Adrenal gland (tissue), 5 donors: ENCODE data around the gene GJA4.

Experiments used
- POLR2A ChIP-seq, 2 donors: fragments of 450-650 bp; IDR thresholded peaks; one replicate each; pipeline ENCODE4 v1.6.1; 2017; ENCODE audit warnings: antibody characterized with exemption in 2 of 2, mild to moderate bottlenecking in 2 of 2, moderate library complexity in 1 of 2
- TF ChIP-seq, protein P1 (sequence below), 6 experiments: fragments of 450-650 bp in 4 of 6; fragments of 200-600 bp in 2 of 6; sonication (generic) in 1 of 6; IDR thresholded peaks; 1 replicate in 5 of 6; 2 replicates in 1 of 6; pipeline versions ENCODE4 v1.5.1 to v1.8.0; 2016 to 2021; ENCODE audit warnings: antibody characterized with exemption in 6 of 6, mild to moderate bottlenecking in 2 of 6, moderate library complexity in 1 of 6
- donor health status: DM: no; HTN: no; CAD: no.

DNA sequence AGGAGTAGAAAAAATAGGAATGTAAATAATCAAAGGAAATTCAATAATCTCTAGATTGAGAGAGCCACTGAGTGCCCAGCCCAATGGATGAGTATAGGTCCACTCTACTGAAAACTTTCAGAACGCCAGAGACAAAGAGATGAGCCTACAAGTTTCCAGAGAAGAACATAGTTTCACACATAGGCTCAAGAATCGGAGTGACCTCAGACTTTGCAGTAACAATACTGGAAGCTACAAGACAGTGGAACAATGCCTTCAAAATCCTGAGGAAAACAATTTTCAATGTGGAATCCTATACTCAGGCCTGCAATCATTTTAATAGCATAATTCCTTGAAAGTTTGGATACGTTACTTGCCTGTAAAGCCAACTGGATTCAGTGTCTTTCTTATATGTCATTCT is 11.0 kb downstream of the GJA4 start:
- no peak for TF ChIP-seq POLR2A (IDR thresholded peaks at IDR 0.05)
- TF ChIP-seq, protein P1, sequence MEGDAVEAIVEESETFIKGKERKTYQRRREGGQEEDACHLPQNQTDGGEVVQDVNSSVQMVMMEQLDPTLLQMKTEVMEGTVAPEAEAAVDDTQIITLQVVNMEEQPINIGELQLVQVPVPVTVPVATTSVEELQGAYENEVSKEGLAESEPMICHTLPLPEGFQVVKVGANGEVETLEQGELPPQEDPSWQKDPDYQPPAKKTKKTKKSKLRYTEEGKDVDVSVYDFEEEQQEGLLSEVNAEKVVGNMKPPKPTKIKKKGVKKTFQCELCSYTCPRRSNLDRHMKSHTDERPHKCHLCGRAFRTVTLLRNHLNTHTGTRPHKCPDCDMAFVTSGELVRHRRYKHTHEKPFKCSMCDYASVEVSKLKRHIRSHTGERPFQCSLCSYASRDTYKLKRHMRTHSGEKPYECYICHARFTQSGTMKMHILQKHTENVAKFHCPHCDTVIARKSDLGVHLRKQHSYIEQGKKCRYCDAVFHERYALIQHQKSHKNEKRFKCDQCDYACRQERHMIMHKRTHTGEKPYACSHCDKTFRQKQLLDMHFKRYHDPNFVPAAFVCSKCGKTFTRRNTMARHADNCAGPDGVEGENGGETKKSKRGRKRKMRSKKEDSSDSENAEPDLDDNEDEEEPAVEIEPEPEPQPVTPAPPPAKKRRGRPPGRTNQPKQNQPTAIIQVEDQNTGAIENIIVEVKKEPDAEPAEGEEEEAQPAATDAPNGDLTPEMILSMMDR (IDR thresholded peaks at IDR 0.05) = no peak
